ENCODE measurements around the gene ZNF444.
A peak's percentile ranks its signal among the peaks of the same experiment; 100 is the strongest.

Gene ZNF444

GRCh38 chr19:56134654-56134921 lies 6.5 kb upstream of the ZNF444 start:
- H3K27me3 ChIP-seq (ENCODE audit: insufficient read depth, insufficient read length): no peaks in the 10 kb centered on the region
- H3K4me3 ChIP-seq (ENCODE audit: insufficient read length, low read depth): no peak overlapping the region
- H3K9me3 ChIP-seq (ENCODE audit: insufficient read depth, low read length): no peaks in the 10 kb centered on the region
- no peaks in the 10 kb centered on the region for H3K36me3 ChIP-seq (ENCODE audit: insufficient read depth, insufficient read length, low read length)
- TF ChIP-seq ZNF274 (IDR thresholded peaks at IDR 0.05; ENCODE audit: low read depth, low read length) (no peak), SUZ12 (IDR thresholded peaks at IDR 0.05; ENCODE audit: extremely low read depth, insufficient read depth, insufficient read length) (no peak), YY1 (IDR thresholded peaks at IDR 0.05; ENCODE audit: insufficient read depth, insufficient read length) (no peak)
- no peak overlapping the region for H3K9ac ChIP-seq (ENCODE audit: insufficient read length, low read depth)
- H3K4me1 ChIP-seq (ENCODE audit: insufficient read depth, insufficient read length): peaks cover 3% of the 10 kb centered on the region
- no peak for DNase-seq (ENCODE audit: low read depth, low spot score)

GRCh38 chr19:56136362-56136761 lies 4.7 kb upstream of the ZNF444 start:
- DNase-seq (ENCODE audit: low read depth, low spot score): no peak
- H3K4me3 ChIP-seq (ENCODE audit: insufficient read length, low read depth): no peak overlapping the region
- no peaks in the 10 kb centered on the region for H3K27me3 ChIP-seq (ENCODE audit: insufficient read depth, insufficient read length)
- H3K4me1 ChIP-seq (ENCODE audit: insufficient read depth, insufficient read length): peaks cover 3% of the 10 kb centered on the region
- peak overlapping the region; percentile 11 for H3K9ac ChIP-seq (ENCODE audit: insufficient read length, low read depth)
- H3K9me3 ChIP-seq (ENCODE audit: insufficient read depth, low read length): no peaks in the 10 kb centered on the region
- no peak for TF ChIP-seq ZNF274 (IDR thresholded peaks at IDR 0.05; ENCODE audit: low read depth, low read length)
- no peak for TF ChIP-seq YY1 (IDR thresholded peaks at IDR 0.05; ENCODE audit: insufficient read depth, insufficient read length)
- no peak for TF ChIP-seq SUZ12 (IDR thresholded peaks at IDR 0.05; ENCODE audit: extremely low read depth, insufficient read depth, insufficient read length)
- H3K36me3 ChIP-seq (ENCODE audit: insufficient read depth, insufficient read length, low read length): no peaks in the 10 kb centered on the region

- H3K36me3 ChIP-seq (ENCODE audit: insufficient read depth, insufficient read length, low read length): peaks cover 3% of the 10 kb centered on the region
- no peaks in the 10 kb centered on the region for H3K9me3 ChIP-seq (ENCODE audit: insufficient read depth, low read length)
- no peak overlapping the region for H3K4me3 ChIP-seq (ENCODE audit: insufficient read length, low read depth)
- no peaks in the 10 kb centered on the region for H3K27me3 ChIP-seq (ENCODE audit: insufficient read depth, insufficient read length)
- H3K4me1 ChIP-seq (ENCODE audit: insufficient read depth, insufficient read length): peaks cover 6% of the 10 kb centered on the region
- peak overlapping the region; percentile 16 for H3K9ac ChIP-seq (ENCODE audit: insufficient read length, low read depth)
- no peak for TF ChIP-seq YY1 (IDR thresholded peaks at IDR 0.05; ENCODE audit: insufficient read depth, insufficient read length)
- TF ChIP-seq ZNF274 (IDR thresholded peaks at IDR 0.05; ENCODE audit: low read depth, low read length): no peak
- DNase-seq (ENCODE audit: low read depth, low spot score): no peak
Measured at GRCh38 chr19:56137405-56137804, 3.7 kb upstream of the ZNF444 start.

GRCh38 chr19:56138069-56138468 lies 3.0 kb upstream of the ZNF444 start:
- DNase-seq (ENCODE audit: low read depth, low spot score): no peak
- Histone ChIP-seq H3K4me1 (ENCODE audit: insufficient read depth, insufficient read length) (peaks cover 11% of the 10 kb centered on the region), H3K27me3 (ENCODE audit: insufficient read depth, insufficient read length) (no peaks in the 10 kb centered on the region), H3K9me3 (ENCODE audit: insufficient read depth, low read length) (no peaks in the 10 kb centered on the region), H3K36me3 (ENCODE audit: insufficient read depth, insufficient read length, low read length) (peaks cover 10% of the 10 kb centered on the region), H3K9ac (ENCODE audit: insufficient read length, low read depth) (no peak overlapping the region), H3K4me3 (ENCODE audit: insufficient read length, low read depth) (no peak overlapping the region)
- TF ChIP-seq SUZ12 (IDR thresholded peaks at IDR 0.05; ENCODE audit: extremely low read depth, insufficient read depth, insufficient read length) (no peak), YY1 (IDR thresholded peaks at IDR 0.05; ENCODE audit: insufficient read depth, insufficient read length) (no peak), ZNF274 (IDR thresholded peaks at IDR 0.05; ENCODE audit: low read depth, low read length) (no peak)

GRCh38 chr19:56139847-56140582 lies 1.1 kb upstream of the ZNF444 start:
- peak overlapping the region; percentile 53 for H3K9ac ChIP-seq (ENCODE audit: insufficient read length, low read depth)
- no peaks in the 10 kb centered on the region for H3K27me3 ChIP-seq (ENCODE audit: insufficient read depth, insufficient read length)
- TF ChIP-seq YY1 (IDR thresholded peaks at IDR 0.05; ENCODE audit: insufficient read depth, insufficient read length): no peak
- no peak for TF ChIP-seq ZNF274 (IDR thresholded peaks at IDR 0.05; ENCODE audit: low read depth, low read length)
- no peak for TF ChIP-seq SUZ12 (IDR thresholded peaks at IDR 0.05; ENCODE audit: extremely low read depth, insufficient read depth, insufficient read length)
- peaks cover 25% of the 10 kb centered on the region for H3K36me3 ChIP-seq (ENCODE audit: insufficient read depth, insufficient read length, low read length)
- DNase-seq (ENCODE audit: low read depth, low spot score): no peak
- no peaks in the 10 kb centered on the region for H3K9me3 ChIP-seq (ENCODE audit: insufficient read depth, low read length)
- H3K4me3 ChIP-seq (ENCODE audit: insufficient read length, low read depth): peak overlapping the region; percentile 53
- H3K4me1 ChIP-seq (ENCODE audit: insufficient read depth, insufficient read length): peaks cover 12% of the 10 kb centered on the region

GRCh38 chr19:56141417-56141993 lies 418 bp downstream of the ZNF444 start:
- Histone ChIP-seq H3K36me3 (ENCODE audit: insufficient read depth, insufficient read length, low read length) (peaks cover 33% of the 10 kb centered on the region), H3K4me3 (ENCODE audit: insufficient read length, low read depth) (peak overlapping the region; percentile 39), H3K4me1 (ENCODE audit: insufficient read depth, insufficient read length) (peaks cover 9% of the 10 kb centered on the region), H3K27me3 (ENCODE audit: insufficient read depth, insufficient read length) (no peaks in the 10 kb centered on the region), H3K9ac (ENCODE audit: insufficient read length, low read depth) (peak overlapping the region; percentile 50), H3K9me3 (ENCODE audit: insufficient read depth, low read length) (no peaks in the 10 kb centered on the region)
- no peak for DNase-seq (ENCODE audit: low read depth, low spot score)
- no peak for TF ChIP-seq SUZ12 (IDR thresholded peaks at IDR 0.05; ENCODE audit: extremely low read depth, insufficient read depth, insufficient read length)
- TF ChIP-seq YY1 (IDR thresholded peaks at IDR 0.05; ENCODE audit: insufficient read depth, insufficient read length): no peak
- no peak for TF ChIP-seq ZNF274 (IDR thresholded peaks at IDR 0.05; ENCODE audit: low read depth, low read length)

- H3K36me3 ChIP-seq (ENCODE audit: insufficient read depth, insufficient read length, low read length): peaks cover 39% of the 10 kb centered on the region
- DNase-seq (ENCODE audit: low read depth, low spot score): no peak
Measured at GRCh38 chr19:56142087-56142787, 1.1 kb downstream of the ZNF444 start.

More at GRCh38 chr19:56142087-56142787, 1.1 kb downstream of the ZNF444 start:
- no peak for TF ChIP-seq YY1 (IDR thresholded peaks at IDR 0.05; ENCODE audit: insufficient read depth, insufficient read length)
- no peak for TF ChIP-seq SUZ12 (IDR thresholded peaks at IDR 0.05; ENCODE audit: extremely low read depth, insufficient read depth, insufficient read length)
- no peak for TF ChIP-seq ZNF274 (IDR thresholded peaks at IDR 0.05; ENCODE audit: low read depth, low read length)
- no peaks in the 10 kb centered on the region for H3K27me3 ChIP-seq (ENCODE audit: insufficient read depth, insufficient read length)
- H3K9me3 ChIP-seq (ENCODE audit: insufficient read depth, low read length): no peaks in the 10 kb centered on the region
- peak overlapping the region; percentile 39 for H3K4me3 ChIP-seq (ENCODE audit: insufficient read length, low read depth)
- peak overlapping the region; percentile 50 for H3K9ac ChIP-seq (ENCODE audit: insufficient read length, low read depth)
- peaks cover 9% of the 10 kb centered on the region for H3K4me1 ChIP-seq (ENCODE audit: insufficient read depth, insufficient read length)
